GM12891 (cell line): ENCODE measurements around the gene ATP6V0A1.
"Not testable (repeated sequence)": the region's sequence is repeated elsewhere in the genome, so short reads cannot be mapped to it uniquely, and the experiment has no call there.

Experiments used
- DNase-seq: peaks from one replicate; pipeline ENCODE4 v3.0.0; 2011; ENCODE audit warnings: low spot score; ENCODE audit not compliant: insufficient read length
- FAIRE-seq: peaks from 2 replicates; lab custom pipeline; 2011; peaks lifted over from hg19 to GRCh38; lab: Jason Lieb, UNC
- PAX5 ChIP-seq: IDR thresholded peaks from 2 replicates; pipeline ENCODE4 v1.6.1; 2011; ENCODE audit warnings: low read length, moderate library complexity, mild to moderate bottlenecking; ENCODE audit not compliant: insufficient read depth, severe bottlenecking
- POLR2A ChIP-seq: IDR thresholded peaks from 2 replicates; pipeline ENCODE4 v1.6.1; 2011; ENCODE audit warnings: low read depth, low read length, control low read depth
- POLR2AphosphoS5 ChIP-seq: IDR thresholded peaks from 2 replicates; pipeline ENCODE4 v1.6.1; 2011; ENCODE audit warnings: low read depth, low read length, control low read depth
- POU2F2 ChIP-seq: IDR thresholded peaks from 2 replicates; pipeline ENCODE4 v1.6.1; 2011; ENCODE audit warnings: low read depth, mild to moderate bottlenecking, control low read depth, low read length, moderate library complexity
- SPI1 ChIP-seq: IDR thresholded peaks from 2 replicates; pipeline ENCODE4 v1.6.1; 2011; ENCODE audit warnings: low read depth, low read length, control low read depth
- TAF1 ChIP-seq: IDR thresholded peaks from 2 replicates; pipeline ENCODE4 v1.6.1; 2011; ENCODE audit warnings: low read depth, low read length, control low read depth

Gene ATP6V0A1

DNA sequence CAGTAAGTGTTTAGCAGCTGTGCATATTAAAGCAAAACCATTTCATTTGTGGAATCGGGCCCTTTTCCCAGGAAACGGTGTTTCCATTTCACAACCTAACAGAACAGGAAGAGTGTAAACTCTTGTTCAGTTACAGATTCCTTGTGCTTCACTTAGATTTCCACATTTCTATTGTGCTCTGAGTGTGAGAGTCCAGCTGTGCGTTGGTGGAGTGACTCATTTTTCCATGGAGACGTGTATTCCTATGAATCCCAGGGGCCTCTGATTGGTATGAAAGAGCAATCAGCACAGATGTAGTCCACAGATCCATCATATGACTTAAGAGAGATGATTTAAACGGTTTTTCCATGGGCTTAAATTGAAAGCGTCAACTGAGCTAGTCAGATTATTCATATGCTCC, 22.3 kb upstream of the ATP6V0A1 start:
- DNase-seq (no peak), FAIRE-seq (no peak)
- TF ChIP-seq TAF1, result no peak
- TF ChIP-seq SPI1, result no peak
- TF ChIP-seq POLR2AphosphoS5, result no peak
- no peak for TF ChIP-seq PAX5
- no peak for TF ChIP-seq POLR2A
- no peak for TF ChIP-seq POU2F2

- peak; percentile 52 for FAIRE-seq
- no peak for DNase-seq
Measured at GRCh38 chr17:42438600-42439567, 19.8 kb upstream of the ATP6V0A1 start.

DNA sequence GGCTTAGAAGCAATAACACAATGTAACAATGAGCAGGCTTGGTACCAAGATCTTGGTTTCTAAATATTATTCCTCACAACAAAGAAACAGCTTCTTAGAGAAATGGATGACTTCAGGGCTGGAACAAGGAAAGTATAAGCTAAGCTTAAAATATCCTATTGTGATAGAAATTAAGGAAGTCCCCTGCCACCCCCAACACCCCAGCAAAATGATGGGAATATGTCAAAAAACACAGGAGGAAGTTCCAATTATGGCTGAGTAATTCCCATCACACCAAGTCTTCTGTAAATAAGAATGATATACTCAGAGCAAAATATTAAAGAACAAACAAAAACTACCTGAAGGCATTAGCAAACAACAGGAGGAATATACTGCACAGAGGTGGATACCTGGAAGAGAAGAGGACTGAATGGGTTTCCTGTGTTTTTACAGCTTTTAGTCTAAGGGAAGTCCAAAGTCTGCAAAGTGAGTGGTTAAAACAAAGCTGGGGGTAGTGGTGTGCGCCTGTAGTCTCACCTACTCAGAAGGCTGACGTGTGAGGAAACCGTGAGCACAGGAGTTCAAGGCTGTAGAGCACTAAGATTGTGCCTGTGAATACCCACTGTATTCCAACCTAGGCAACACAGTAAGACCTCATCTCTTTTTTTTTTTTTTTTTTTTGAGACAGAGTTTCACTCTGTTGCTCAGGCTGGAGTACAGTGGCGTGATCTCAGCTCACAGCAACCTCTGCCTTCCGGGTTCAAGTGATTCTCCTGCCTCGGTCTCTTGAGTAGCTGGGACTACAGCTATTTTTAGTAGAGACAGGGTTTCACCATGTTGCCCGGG, 17.1 kb upstream of the ATP6V0A1 start:
- FAIRE-seq (no peak), DNase-seq (no peak)
- TF ChIP-seq TAF1, result no peak
- no peak for TF ChIP-seq POLR2A
- TF ChIP-seq POLR2AphosphoS5, result no peak
- TF ChIP-seq PAX5, result no peak
- no peak for TF ChIP-seq SPI1
- no peak for TF ChIP-seq POU2F2

More at GRCh38 chr17:42438600-42439567, 19.8 kb upstream of the ATP6V0A1 start:
- no peak for TF ChIP-seq POU2F2

- TF ChIP-seq SPI1 (no peak), POU2F2 (no peak), POLR2A (no peak), TAF1 (no peak), PAX5 (no peak), POLR2AphosphoS5 (no peak)
- no peak for FAIRE-seq
- no peak for DNase-seq
Measured at GRCh38 chr17:42442196-42442565, 16.5 kb upstream of the ATP6V0A1 start.

DNA sequence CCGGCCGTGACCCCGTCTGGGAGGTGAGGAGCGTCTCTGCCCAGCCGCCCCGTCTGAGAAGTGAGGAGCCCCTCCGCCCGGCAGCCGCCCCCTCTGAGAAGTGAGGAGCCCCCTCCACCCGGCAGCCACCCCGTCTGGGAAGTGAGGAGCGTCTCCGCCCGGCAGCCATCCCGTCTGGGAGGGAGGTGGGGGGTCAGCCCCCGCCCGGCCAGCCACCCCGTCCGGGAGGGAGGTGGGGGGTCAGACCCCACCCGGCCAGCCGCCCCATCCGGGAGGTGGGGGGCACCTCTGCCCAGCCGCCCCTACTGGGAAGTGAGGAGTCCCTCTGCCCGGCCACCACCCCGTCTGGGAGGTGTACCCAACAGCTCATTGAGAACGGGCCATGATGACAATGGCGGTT, 9.5 kb upstream of the ATP6V0A1 start:
- not testable (repeated sequence) for FAIRE-seq, DNase-seq

GRCh38 chr17:42449838-42450237, 8.8 kb upstream of the ATP6V0A1 start:
- not testable (repeated sequence) for DNase-seq, FAIRE-seq

- not testable (repeated sequence) for FAIRE-seq, DNase-seq
Measured at GRCh38 chr17:42451270-42451669, 7.4 kb upstream of the ATP6V0A1 start.

- no peak for FAIRE-seq
- TF ChIP-seq POU2F2 (no peak), SPI1 (peak; percentile 67), POLR2AphosphoS5 (no peak), POLR2A (no peak)
- DNase-seq, result no peak
Measured at GRCh38 chr17:42453439-42453838, 5.2 kb upstream of the ATP6V0A1 start.

- not testable (repeated sequence) for DNase-seq, FAIRE-seq
Measured at GRCh38 chr17:42454987-42455386, 3.7 kb upstream of the ATP6V0A1 start.

DNA sequence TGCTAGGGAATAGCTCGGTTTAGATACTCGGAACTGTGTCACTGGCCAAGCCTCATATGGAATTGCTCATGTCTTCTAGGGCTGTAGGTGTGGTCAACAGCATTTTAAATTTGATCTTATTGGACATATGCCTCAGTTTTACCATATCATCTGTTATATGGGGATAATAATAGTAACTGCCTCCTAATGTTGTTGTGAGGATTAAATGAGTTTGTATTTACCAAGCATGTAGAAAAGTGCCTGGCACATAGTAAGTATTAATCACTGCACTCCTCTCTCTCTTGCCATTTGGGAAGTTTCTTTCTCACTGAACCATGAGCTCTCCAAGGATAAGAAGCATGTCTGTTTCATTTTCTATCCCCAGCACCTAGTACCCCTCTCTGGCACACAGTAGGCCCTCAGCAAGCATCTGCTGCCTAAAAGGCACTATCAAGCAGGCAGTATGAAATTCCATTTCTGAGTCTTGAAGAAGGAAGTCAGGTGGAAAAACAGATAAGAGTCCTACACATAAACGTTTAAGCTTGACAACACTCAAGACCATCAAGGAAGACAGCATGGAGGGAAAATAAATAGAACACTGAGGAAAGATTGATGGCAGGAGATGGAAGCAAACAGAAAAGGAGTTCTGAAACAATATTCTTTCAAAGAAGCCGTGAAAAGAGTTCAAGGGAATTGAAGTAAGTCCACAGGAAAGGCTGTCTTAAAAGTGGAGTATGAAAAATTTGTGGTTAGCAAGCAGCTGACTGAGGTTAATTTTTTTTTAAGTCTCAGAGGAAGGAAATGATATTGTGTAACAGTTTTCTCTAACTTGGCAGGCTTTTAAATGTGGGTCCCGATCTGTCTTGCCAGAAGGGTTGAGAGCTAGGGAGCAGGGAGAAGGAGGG, 2.2 kb upstream of the ATP6V0A1 start:
- FAIRE-seq, result no peak

More for the DNA sequence above, 2.2 kb upstream of the ATP6V0A1 start:
- DNase-seq, result no peak
- TF ChIP-seq PAX5, result no peak
- TF ChIP-seq POLR2A, result 0 out of 2 replicates have a peak, but pooled peaks have one; percentile 29
